Measurements from ENCODE around the gene BFAR.

Gene BFAR

DNA sequence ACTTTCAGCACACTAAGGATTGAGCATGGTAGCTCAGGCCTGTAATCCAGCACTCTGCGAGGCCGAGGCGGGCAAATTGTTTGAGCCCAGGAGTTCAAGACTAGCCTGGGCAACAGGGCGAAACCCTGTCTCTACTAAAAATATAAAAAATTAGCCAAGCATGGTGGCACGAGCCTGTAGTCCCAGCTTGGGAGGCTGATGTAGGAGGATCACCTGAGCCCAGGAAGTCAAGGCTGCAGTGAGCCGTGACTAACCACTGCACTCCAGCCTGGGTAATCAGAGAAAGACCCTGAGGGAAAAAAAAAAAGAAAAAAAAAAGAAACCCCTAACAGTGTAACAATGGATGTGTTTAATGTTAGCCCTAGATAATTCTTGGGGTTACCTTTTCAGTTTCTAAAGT lies 26.6 kb upstream of the BFAR start:
- no peak for DNase-seq
- in situ Hi-C loops (cut with HindIII; ENCODE audit: low pct_ligation_motif_present, low sequenced_read_pairs): no loop called here
- TF ChIP-seq, protein P1, sequence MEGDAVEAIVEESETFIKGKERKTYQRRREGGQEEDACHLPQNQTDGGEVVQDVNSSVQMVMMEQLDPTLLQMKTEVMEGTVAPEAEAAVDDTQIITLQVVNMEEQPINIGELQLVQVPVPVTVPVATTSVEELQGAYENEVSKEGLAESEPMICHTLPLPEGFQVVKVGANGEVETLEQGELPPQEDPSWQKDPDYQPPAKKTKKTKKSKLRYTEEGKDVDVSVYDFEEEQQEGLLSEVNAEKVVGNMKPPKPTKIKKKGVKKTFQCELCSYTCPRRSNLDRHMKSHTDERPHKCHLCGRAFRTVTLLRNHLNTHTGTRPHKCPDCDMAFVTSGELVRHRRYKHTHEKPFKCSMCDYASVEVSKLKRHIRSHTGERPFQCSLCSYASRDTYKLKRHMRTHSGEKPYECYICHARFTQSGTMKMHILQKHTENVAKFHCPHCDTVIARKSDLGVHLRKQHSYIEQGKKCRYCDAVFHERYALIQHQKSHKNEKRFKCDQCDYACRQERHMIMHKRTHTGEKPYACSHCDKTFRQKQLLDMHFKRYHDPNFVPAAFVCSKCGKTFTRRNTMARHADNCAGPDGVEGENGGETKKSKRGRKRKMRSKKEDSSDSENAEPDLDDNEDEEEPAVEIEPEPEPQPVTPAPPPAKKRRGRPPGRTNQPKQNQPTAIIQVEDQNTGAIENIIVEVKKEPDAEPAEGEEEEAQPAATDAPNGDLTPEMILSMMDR (IDR thresholded peaks at IDR 0.05; ENCODE audit: low read depth, low read length, missing control alignments): no peak
- Histone ChIP-seq H3K4me3 (ENCODE audit: low read depth, low read length) (no peak overlapping the region), H3K27me3 (replicated peaks) (no peaks in the 10 kb centered on the region), H3K36me3 (replicated peaks) (peaks cover 48% of the 10 kb centered on the region), H3K27ac (no peak overlapping the region)

DNA sequence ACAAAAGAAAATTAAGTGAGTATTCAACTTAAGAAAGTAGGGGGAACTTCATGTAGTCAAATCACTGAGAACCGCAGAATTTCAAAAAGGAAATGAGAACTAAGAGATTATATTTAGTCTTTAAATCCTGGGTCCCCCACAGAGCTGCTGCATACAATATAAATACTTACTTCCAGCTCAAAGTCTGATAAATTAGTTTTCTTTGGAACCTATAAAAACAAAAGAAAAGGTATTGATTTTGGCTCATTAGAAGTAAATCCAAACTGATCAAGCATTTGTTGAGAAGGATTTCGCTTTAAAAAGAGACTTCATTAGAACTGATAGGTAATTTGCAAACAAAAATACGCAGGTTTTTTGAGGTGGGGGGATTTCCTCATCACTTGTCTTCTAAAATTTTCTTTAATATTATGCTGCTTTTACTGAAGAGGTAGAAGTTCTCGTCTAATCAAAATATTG lies 24.6 kb upstream of the BFAR start:
- Histone ChIP-seq H3K27ac (no peak overlapping the region), H3K4me3 (ENCODE audit: low read depth, low read length) (no peak overlapping the region), H3K36me3 (replicated peaks) (peaks cover 46% of the 10 kb centered on the region), H3K27me3 (replicated peaks) (no peaks in the 10 kb centered on the region)
- in situ Hi-C loops (cut with HindIII; ENCODE audit: low pct_ligation_motif_present, low sequenced_read_pairs): no loop called here
- no peak for DNase-seq
- TF ChIP-seq, protein P1 (IDR thresholded peaks at IDR 0.05; ENCODE audit: low read depth, low read length, missing control alignments): no peak

DNA sequence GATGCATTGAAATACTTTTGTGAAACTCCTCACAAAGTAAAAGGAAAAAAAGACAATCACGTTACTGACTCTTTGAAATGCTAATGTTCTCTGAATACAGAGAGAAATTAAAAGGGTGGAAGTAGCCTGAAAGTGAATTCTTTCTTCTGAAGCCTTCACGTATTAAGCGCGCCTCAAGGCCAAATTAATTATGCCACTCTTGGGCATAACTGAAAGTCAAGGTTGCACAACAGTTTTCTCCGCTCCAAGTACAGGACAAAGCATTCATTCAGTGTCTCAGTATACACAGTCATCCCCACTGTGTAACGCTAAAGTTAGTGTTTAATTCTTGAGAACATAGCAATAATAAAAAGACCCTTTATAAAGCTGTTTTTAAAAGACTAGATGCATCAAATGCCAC lies 24.1 kb upstream of the BFAR start:
- TF ChIP-seq, protein P1 (IDR thresholded peaks at IDR 0.05; ENCODE audit: low read depth, low read length, missing control alignments): no peak
- DNase-seq: no peak
- H3K27me3 ChIP-seq (replicated peaks): no peaks in the 10 kb centered on the region
- peaks cover 45% of the 10 kb centered on the region for H3K36me3 ChIP-seq (replicated peaks)
- no peak overlapping the region for H3K27ac ChIP-seq
- in situ Hi-C loops (cut with HindIII; ENCODE audit: low pct_ligation_motif_present, low sequenced_read_pairs): no loop called here
- no peak overlapping the region for H3K4me3 ChIP-seq (ENCODE audit: low read depth, low read length)

DNA sequence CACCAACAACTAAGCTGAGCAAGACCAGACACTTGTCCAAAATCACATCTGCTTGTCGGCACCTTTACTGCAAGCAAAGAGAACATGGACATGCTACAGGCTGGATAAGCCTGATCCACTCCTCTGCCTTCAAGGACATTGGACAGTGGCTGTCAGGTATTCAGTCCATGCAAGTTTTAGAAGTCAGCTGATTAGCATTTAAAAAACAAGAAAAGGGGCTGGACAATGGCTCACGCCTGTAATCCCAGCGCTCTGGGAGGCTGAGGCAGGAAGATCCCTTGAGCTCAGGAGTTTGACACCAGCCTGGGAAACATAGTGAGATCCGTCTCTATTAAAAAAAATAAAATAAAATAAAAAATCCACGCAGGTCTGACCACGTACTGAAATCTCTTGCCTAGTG lies 23.0 kb upstream of the BFAR start:
- in situ Hi-C loops (cut with HindIII; ENCODE audit: low pct_ligation_motif_present, low sequenced_read_pairs): no loop called here
- Histone ChIP-seq H3K27me3 (replicated peaks) (no peaks in the 10 kb centered on the region), H3K27ac (no peak overlapping the region), H3K4me3 (ENCODE audit: low read depth, low read length) (no peak overlapping the region), H3K36me3 (replicated peaks) (peaks cover 44% of the 10 kb centered on the region)
- TF ChIP-seq, protein P1 (IDR thresholded peaks at IDR 0.05; ENCODE audit: low read depth, low read length, missing control alignments): no peak
- no peak for DNase-seq

DNA sequence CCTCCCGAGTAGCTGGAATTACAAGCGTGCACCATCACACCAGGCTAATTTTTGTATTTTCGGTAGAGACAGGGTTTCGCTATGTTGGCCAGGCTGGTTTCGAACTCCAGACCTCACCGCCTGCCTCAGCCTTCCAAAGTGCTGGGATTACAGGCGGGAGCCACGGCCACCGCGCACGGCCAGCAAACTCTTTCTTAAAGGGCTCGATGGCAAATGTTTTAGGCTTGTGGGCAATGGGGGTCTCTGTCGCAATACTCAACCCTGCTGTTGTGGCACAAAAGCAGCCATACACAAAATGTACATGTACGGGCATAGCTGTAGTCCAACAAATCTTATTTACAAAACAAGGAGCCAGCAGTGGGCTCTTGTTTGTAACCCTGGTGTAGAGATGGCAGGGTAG lies 21.1 kb upstream of the BFAR start:
- in situ Hi-C loops (cut with HindIII; ENCODE audit: low pct_ligation_motif_present, low sequenced_read_pairs): no loop called here
- no peak overlapping the region for H3K27ac ChIP-seq

DNA sequence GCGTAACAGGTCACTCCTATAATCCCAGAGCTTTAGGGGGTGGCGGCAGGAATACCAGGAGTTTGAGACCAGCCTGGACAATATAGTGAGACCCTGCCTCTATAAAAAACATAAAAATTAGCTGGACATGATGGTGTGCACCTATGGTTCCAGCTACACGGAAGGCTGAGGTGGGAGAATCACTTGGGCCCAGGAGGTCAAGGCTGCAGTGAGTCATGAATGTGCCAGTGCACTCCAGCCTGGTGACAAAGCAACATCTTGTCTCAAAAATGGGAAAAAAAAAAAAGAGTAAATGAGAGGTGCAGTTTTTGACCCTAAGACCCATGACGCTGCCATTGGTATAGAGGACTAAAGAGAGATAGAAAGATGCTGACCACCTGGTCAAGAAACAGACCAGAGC lies 18.8 kb upstream of the BFAR start:
- H3K27ac ChIP-seq: no peak overlapping the region
- H3K27me3 ChIP-seq (replicated peaks): no peaks in the 10 kb centered on the region
- in situ Hi-C loops (cut with HindIII; ENCODE audit: low pct_ligation_motif_present, low sequenced_read_pairs): no loop called here
- H3K36me3 ChIP-seq (replicated peaks): peaks cover 25% of the 10 kb centered on the region
- H3K4me3 ChIP-seq (ENCODE audit: low read depth, low read length): no peak overlapping the region
- TF ChIP-seq, protein P1 (IDR thresholded peaks at IDR 0.05; ENCODE audit: low read depth, low read length, missing control alignments): no peak
- no peak for DNase-seq

More for the DNA sequence above, 21.1 kb upstream of the BFAR start:
- no peak for DNase-seq
- no peak overlapping the region for H3K4me3 ChIP-seq (ENCODE audit: low read depth, low read length)
- peaks cover 37% of the 10 kb centered on the region for H3K36me3 ChIP-seq (replicated peaks)
- H3K27me3 ChIP-seq (replicated peaks): no peaks in the 10 kb centered on the region
- TF ChIP-seq, protein P1 (IDR thresholded peaks at IDR 0.05; ENCODE audit: low read depth, low read length, missing control alignments): no peak
